ENCODE results near the gene GPLD1.

GRCh38 chr6:24432611-24433010, 56.8 kb downstream of the GPLD1 start:
- TF ChIP-seq NR3C1 (CRISPR knock-in tag; IDR thresholded peaks at IDR 0.05), result no peak
- no peak for TF ChIP-seq SRSF1 (IDR thresholded peaks at IDR 0.05; ENCODE audit: low read depth, low read length)
- no peak for TF ChIP-seq NFYB (IDR thresholded peaks at IDR 0.05; ENCODE audit: extremely low read depth, insufficient read length)
- no peak for TF ChIP-seq ZBTB8A (IDR thresholded peaks at IDR 0.05; ENCODE audit: partially characterized antibody)
- no peak for TF ChIP-seq BCLAF1 (IDR thresholded peaks at IDR 0.05; ENCODE audit: borderline replicate concordance in 1 of 2, control insufficient read depth in 1 of 2, low read depth in 2 of 2, low read length in 1 of 2)
